Measurements from ENCODE around the gene PDE8B. TPM values are rescaled to one million over a fixed set of nuclear protein-coding genes. Genes with fewer than 3 reads are reported as not detected.

Gene PDE8B
- total and polyA plus RNA-seq, 4 donors = 0.19 to 0.82 (median 0.49) TPM

GRCh38 chr5:77369566-77369965 lies 159.1 kb downstream of the PDE8B start (continued):
- TF ChIP-seq RXRA (IDR thresholded peaks at IDR 0.05) (no peak), TAF1 (conservative IDR thresholded peaks at IDR 0.05) (no peak), HNF4A (conservative IDR thresholded peaks at IDR 0.05) (no peak), NR2F2 (IDR thresholded peaks at IDR 0.05) (no peak), MAX (IDR thresholded peaks at IDR 0.05) (no peak)

- no peaks in the 10 kb centered on the region for H3K4me1 ChIP-seq (ENCODE audit: control insufficient read depth in 4 of 4, insufficient read depth in 4 of 4, low read length in 3 of 4)
- H3K27ac ChIP-seq (ENCODE audit: low read depth in 1 of 2, low read length in 2 of 2) = no peak overlapping the region
- TF ChIP-seq FOXA2 (IDR thresholded peaks at IDR 0.05) (no peak), SP1 (IDR thresholded peaks at IDR 0.05) (no peak), FOXA1 (IDR thresholded peaks at IDR 0.05) (no peak), MAX (IDR thresholded peaks at IDR 0.05) (no peak), RXRA (IDR thresholded peaks at IDR 0.05) (no peak), ZBTB33 (IDR thresholded peaks at IDR 0.05) (no peak), RAD21 (IDR thresholded peaks at IDR 0.05) (no peak), GABPA (IDR thresholded peaks at IDR 0.05 in 1 of 2, conservative IDR thresholded peaks at IDR 0.05 in 1 of 2) (no peak), CTCF (IDR thresholded peaks at IDR 0.05; ENCODE audit: low read depth, low read length, missing input control) (no peak), TAF1 (conservative IDR thresholded peaks at IDR 0.05) (no peak), ATF3 (IDR thresholded peaks at IDR 0.05) (no peak), EGR1 (IDR thresholded peaks at IDR 0.05; ENCODE audit: low read depth in 2 of 2) (no peak), YY1 (IDR thresholded peaks at IDR 0.05) (no peak), JUND (IDR thresholded peaks at IDR 0.05) (no peak), HNF4G (IDR thresholded peaks at IDR 0.05) (no peak), REST (IDR thresholded peaks at IDR 0.05) (no peak), HNF4A (conservative IDR thresholded peaks at IDR 0.05) (no peak)
- no peaks in the 10 kb centered on the region for H3K27me3 ChIP-seq (ENCODE audit: control insufficient read depth in 4 of 4, insufficient read depth in 4 of 4, low read length in 3 of 4)
- H3K4me3 ChIP-seq (ENCODE audit: low read depth in 1 of 3, low read length in 3 of 3) = no peak overlapping the region
- H3K9me3 ChIP-seq (ENCODE audit: control insufficient read depth in 4 of 4, low read length in 3 of 4) = no peaks in the 10 kb centered on the region
- no peak for DNase-seq (ENCODE audit: low spot score)
- WGBS = 66% methylated on average over 3 of the region's 3 CpGs
- H3K36me3 ChIP-seq (ENCODE audit: control insufficient read depth in 4 of 4, insufficient read depth in 3 of 4, low read depth in 1 of 4, low read length in 3 of 4) = no peaks in the 10 kb centered on the region
- no peak overlapping the region for H3K9ac ChIP-seq (ENCODE audit: low read depth in 1 of 2, low read length in 2 of 2)
Measured at GRCh38 chr5:77374686-77375085, 164.2 kb downstream of the PDE8B start.
